ENCODE results near the gene TSPEAR. TPM values are rescaled to one million over a fixed set of nuclear protein-coding genes. Genes with fewer than 3 reads are reported as not detected.

TSPEAR gene
- total RNA-seq, 1 experiment from 2014 or later: 2.1 TPM

- ATAC-seq (no peak), DNase-seq (ENCODE audit: low spot score) (no peak)
- Mint-ChIP-seq H3K4me1 (peaks cover 27% of the 10 kb centered on the region), H3K9me3 (no peaks in the 10 kb centered on the region), H3K27ac (no peak overlapping the region), H3K27me3 (ENCODE audit: low read depth) (no peaks in the 10 kb centered on the region), H3K4me3 (no peak overlapping the region), H3K36me3 (peaks cover 9% of the 10 kb centered on the region)
- CTCF ChIA-PET: interaction anchor here (0.6 kb wide), 1 partner anchor 11 kb away, joined by 4 read pairs; no protein-coding TSS in a partner anchor
- POLR2A ChIA-PET: no interaction called here
- TF ChIP-seq PRRX2 (CRISPR knock-in tag; IDR thresholded peaks at IDR 0.05): no peak
- no peak for TF ChIP-seq ZNF532 (CRISPR knock-in tag; IDR thresholded peaks at IDR 0.05; ENCODE audit: borderline replicate concordance)
- TF ChIP-seq CREB1 (CRISPR knock-in tag; IDR thresholded peaks at IDR 0.05): no peak
- no peak for TF ChIP-seq SOX15 (CRISPR knock-in tag; IDR thresholded peaks at IDR 0.05)
- TF ChIP-seq PRDM15 (CRISPR knock-in tag; IDR thresholded peaks at IDR 0.05): no peak
- no peak for TF ChIP-seq ZNF232 (CRISPR knock-in tag; IDR thresholded peaks at IDR 0.05)
- TF ChIP-seq ZBTB21 (CRISPR knock-in tag; IDR thresholded peaks at IDR 0.05; ENCODE audit: borderline replicate concordance): no peak
- no peak for TF ChIP-seq GABPB1 (CRISPR knock-in tag; IDR thresholded peaks at IDR 0.05)
- TF ChIP-seq TCF7 (CRISPR knock-in tag; IDR thresholded peaks at IDR 0.05; ENCODE audit: low read depth): no peak
- no peak for TF ChIP-seq ZMAT4 (CRISPR knock-in tag; IDR thresholded peaks at IDR 0.05)
- no peak for TF ChIP-seq USF1 (CRISPR knock-in tag; IDR thresholded peaks at IDR 0.05)
- no peak for TF ChIP-seq E2F1 (CRISPR knock-in tag; IDR thresholded peaks at IDR 0.05)
- no peak for TF ChIP-seq IRF2 (CRISPR knock-in tag; IDR thresholded peaks at IDR 0.05; ENCODE audit: borderline replicate concordance, low read depth)
These were observed 212.2 kb downstream of the TSPEAR start for GRCh38 chr21:44499211-44499560.

- ATAC-seq (no peak), DNase-seq (ENCODE audit: low spot score) (no peak)
- ChIA-PET CTCF (interaction anchor here (0.6 to 1.3 kb wide), 3 partner anchors 9 to 12 kb away, joined by 3 to 5 read pairs (median 4); no protein-coding TSS in a partner anchor), POLR2A (interaction anchor here (1.0 kb wide), 1 partner anchor 12 kb away, joined by 3 read pairs; no protein-coding TSS in a partner anchor)
- TF ChIP-seq NFYB (CRISPR knock-in tag; conservative IDR thresholded peaks at IDR 0.05; ENCODE audit: low read depth) (no peak), ZNF396 (CRISPR knock-in tag; IDR thresholded peaks at IDR 0.05; ENCODE audit: borderline replicate concordance) (no peak), SMAD4 (CRISPR knock-in tag; IDR thresholded peaks at IDR 0.05) (no peak), CBFB (CRISPR knock-in tag; IDR thresholded peaks at IDR 0.05; ENCODE audit: low read depth) (no peak)
- peaks cover 14% of the 10 kb centered on the region for H3K36me3 Mint-ChIP-seq
- no peak overlapping the region for H3K27ac Mint-ChIP-seq
- 0 out of 2 replicates have a peak, but pooled peaks cover 1% of the 10 kb centered on the region for H3K27me3 Mint-ChIP-seq (ENCODE audit: low read depth)
- peaks cover 2% of the 10 kb centered on the region; the same call in 1 of the 2 replicates for H3K9me3 Mint-ChIP-seq
- peaks cover 27% of the 10 kb centered on the region for H3K4me1 Mint-ChIP-seq
- no peak overlapping the region for H3K4me3 Mint-ChIP-seq
These were observed 212.8 kb downstream of the TSPEAR start for GRCh38 chr21:44498280-44499210.
